Stimulated activated naive CD8-positive, alpha-beta T cell treated with anti-CD3 and anti-CD28 coated beads, Interleukin-15, Interleukin-2, amounts not matched to agents 100 ng/mL and 50 ng/mL, for 24 hours (primary cell): ENCODE data around the gene MAN2A1.
A peak's percentile ranks its signal among the peaks of the same experiment; 100 is the strongest.
"Not testable (repeated sequence)": the region's sequence is repeated elsewhere in the genome, so short reads cannot be mapped to it uniquely, and the experiment has no call there.

Source experiments
- H3K27ac Mint-ChIP-seq: one replicate; pipeline ENCODE4 v1.8.0; 2021; ENCODE audit warnings: mild to moderate bottlenecking, mixed read lengths
- H3K27me3 Mint-ChIP-seq: one replicate; pipeline ENCODE4 v1.8.0; 2021; ENCODE audit warnings: mixed read lengths
- H3K36me3 Mint-ChIP-seq: one replicate; pipeline ENCODE4 v1.8.0; 2021; ENCODE audit warnings: low read depth, mixed read lengths
- H3K4me1 Mint-ChIP-seq: one replicate; pipeline ENCODE4 v1.8.0; 2021; ENCODE audit warnings: low read depth, mixed read lengths
- H3K4me3 Mint-ChIP-seq: one replicate; pipeline ENCODE4 v1.8.0; 2021; ENCODE audit warnings: mild to moderate bottlenecking, mixed read lengths
- H3K9me3 Mint-ChIP-seq: one replicate; pipeline ENCODE4 v1.8.0; 2021; ENCODE audit warnings: mixed read lengths

The MAN2A1 gene

DNA sequence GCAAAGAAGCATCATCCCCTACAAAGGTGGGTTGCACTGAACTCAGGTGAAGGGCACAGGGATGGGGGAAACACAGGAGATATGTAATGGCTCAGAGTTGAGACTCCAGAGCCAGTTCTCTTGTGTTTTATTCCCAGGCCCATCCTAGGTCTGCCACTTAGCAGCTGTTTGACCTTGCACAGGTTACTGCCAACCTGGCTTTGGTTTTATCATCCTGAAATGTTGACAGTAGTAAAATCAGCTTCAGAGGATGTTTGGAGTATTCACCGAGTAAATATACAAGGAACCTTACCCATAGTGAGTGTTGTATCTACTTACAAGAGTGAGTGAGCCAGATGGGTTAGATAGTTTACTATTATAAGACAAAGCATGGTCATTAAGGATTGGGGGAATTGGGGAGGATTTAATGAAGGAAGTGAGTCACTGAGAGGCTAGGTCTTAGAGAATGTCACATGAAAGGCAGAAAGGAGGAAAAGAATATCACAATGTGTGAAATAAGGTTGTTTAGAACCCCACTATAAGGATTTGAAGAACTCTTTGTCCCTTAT lies 141.3 kb downstream of the MAN2A1 start:
- H3K4me1 Mint-ChIP-seq, result peaks cover 4% of the 10 kb centered on the region
- no peak overlapping the region for H3K4me3 Mint-ChIP-seq
- H3K9me3 Mint-ChIP-seq, result no peaks in the 10 kb centered on the region
- no peaks in the 10 kb centered on the region for H3K27me3 Mint-ChIP-seq
- no peak overlapping the region for H3K27ac Mint-ChIP-seq
- peaks cover 67% of the 10 kb centered on the region for H3K36me3 Mint-ChIP-seq

- H3K27ac Mint-ChIP-seq, H3K4me3 Mint-ChIP-seq, H3K27me3 Mint-ChIP-seq, H3K4me1 Mint-ChIP-seq, H3K9me3 Mint-ChIP-seq: not testable (repeated sequence)
- peaks cover 68% of the 10 kb centered on the region for H3K36me3 Mint-ChIP-seq
Observed at GRCh38 chr5:109832207-109833188, 142.8 kb downstream of the MAN2A1 start.

DNA sequence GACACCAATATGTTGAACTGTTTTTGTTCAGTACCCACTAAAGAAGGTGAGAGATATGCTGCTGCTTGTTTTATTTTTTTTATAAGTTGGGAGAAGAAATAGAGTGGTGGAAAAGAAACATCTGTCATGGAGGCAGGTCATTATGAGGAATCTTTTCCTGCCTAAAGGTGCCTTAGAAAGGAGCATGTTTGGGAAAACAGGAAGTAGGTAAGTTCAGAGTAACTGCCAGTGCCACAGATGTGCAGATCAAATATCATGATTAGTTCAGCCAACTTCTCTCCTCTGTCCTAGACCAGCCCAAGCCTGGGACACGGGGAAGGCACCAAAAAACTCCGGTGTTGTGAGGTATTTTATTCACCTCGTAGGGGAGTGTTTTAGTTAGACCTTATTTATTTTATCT lies 144.2 kb downstream of the MAN2A1 start:
- Mint-ChIP-seq H3K27me3 (no peaks in the 10 kb centered on the region), H3K36me3 (peaks cover 69% of the 10 kb centered on the region), H3K27ac (no peak overlapping the region), H3K4me1 (peaks cover 4% of the 10 kb centered on the region), H3K9me3 (no peaks in the 10 kb centered on the region), H3K4me3 (no peak overlapping the region)

GRCh38 chr5:109836280-109836679 lies 146.6 kb downstream of the MAN2A1 start:
- H3K36me3 Mint-ChIP-seq, result peaks cover 70% of the 10 kb centered on the region

DNA sequence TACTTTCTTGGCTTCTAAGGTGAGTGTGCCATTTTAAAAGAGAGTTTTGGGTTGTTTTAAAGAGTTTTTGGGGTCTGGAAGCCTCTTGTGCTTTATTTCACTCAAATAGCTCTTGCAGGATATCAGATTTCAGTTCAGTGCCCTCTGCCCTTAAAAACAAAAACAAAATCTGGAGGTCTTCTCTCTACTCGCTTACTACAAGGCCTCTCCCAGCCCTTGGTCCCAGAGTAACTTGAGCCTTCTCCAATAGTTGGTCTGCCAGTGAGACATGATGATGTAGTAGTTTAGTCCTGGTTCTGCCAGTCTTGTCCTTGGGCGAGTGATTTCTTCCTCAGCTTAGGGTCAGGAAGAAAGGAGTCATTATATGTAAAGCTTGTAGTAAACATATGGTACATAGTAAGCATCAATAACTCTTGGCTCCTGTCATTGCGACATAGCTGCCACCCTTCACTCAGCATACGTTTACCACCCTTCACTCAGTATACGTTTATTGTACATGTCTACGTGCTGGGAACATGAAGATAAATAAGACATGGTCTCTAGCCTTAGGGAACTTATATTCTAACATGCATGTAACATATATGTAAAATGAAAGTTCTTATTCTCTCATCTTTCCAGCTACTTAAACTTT lies 147.6 kb downstream of the MAN2A1 start:
- H3K9me3 Mint-ChIP-seq, result no peaks in the 10 kb centered on the region
- H3K4me1 Mint-ChIP-seq, result no peaks in the 10 kb centered on the region
- no peak overlapping the region for H3K27ac Mint-ChIP-seq
- no peaks in the 10 kb centered on the region for H3K27me3 Mint-ChIP-seq
- peaks cover 76% of the 10 kb centered on the region for H3K36me3 Mint-ChIP-seq
- no peak overlapping the region for H3K4me3 Mint-ChIP-seq

More at GRCh38 chr5:109836280-109836679, 146.6 kb downstream of the MAN2A1 start:
- no peak overlapping the region for H3K4me3 Mint-ChIP-seq
- H3K4me1 Mint-ChIP-seq, result peaks cover under 1% of the 10 kb centered on the region
- H3K27me3 Mint-ChIP-seq, result no peaks in the 10 kb centered on the region
- no peak overlapping the region for H3K27ac Mint-ChIP-seq
- no peaks in the 10 kb centered on the region for H3K9me3 Mint-ChIP-seq

DNA sequence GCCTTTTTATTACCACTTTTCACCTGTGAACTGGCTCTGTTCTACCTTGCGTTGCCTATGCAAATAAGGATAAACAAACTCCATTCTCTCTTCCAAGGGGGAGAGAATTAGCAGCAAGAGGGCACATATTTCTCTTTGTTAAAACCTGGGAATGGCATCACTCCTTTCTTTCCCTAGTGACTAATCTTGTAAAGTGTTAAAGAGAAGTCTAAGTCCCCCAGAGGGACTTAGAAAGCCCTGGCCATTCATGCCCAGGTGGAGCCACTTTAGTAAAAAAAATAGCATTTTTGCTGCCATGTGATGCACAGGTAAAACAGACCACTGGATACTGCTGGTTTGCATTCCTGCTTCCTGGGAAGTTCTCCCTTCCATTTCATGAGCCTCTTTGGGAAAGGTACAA lies 148.4 kb downstream of the MAN2A1 start:
- Mint-ChIP-seq H3K9me3 (no peaks in the 10 kb centered on the region), H3K27ac (no peak overlapping the region), H3K4me3 (no peak overlapping the region), H3K36me3 (peaks cover 82% of the 10 kb centered on the region), H3K4me1 (no peaks in the 10 kb centered on the region), H3K27me3 (no peaks in the 10 kb centered on the region)

- Mint-ChIP-seq H3K4me3 (no peak overlapping the region), H3K27ac (no peak overlapping the region), H3K9me3 (peaks cover 9% of the 10 kb centered on the region), H3K27me3 (no peaks in the 10 kb centered on the region), H3K4me1 (peaks cover 29% of the 10 kb centered on the region), H3K36me3 (peaks cover 86% of the 10 kb centered on the region)
Observed at GRCh38 chr5:109844148-109844547, 154.4 kb downstream of the MAN2A1 start.

GRCh38 chr5:109844695-109845094 lies 155.0 kb downstream of the MAN2A1 start:
- Mint-ChIP-seq H3K4me3 (no peak overlapping the region), H3K27ac (no peak overlapping the region), H3K27me3 (no peaks in the 10 kb centered on the region), H3K9me3 (peaks cover 15% of the 10 kb centered on the region), H3K36me3 (peaks cover 86% of the 10 kb centered on the region), H3K4me1 (peaks cover 34% of the 10 kb centered on the region)

GRCh38 chr5:109848130-109848529 lies 158.4 kb downstream of the MAN2A1 start:
- peaks cover 18% of the 10 kb centered on the region for H3K9me3 Mint-ChIP-seq
- no peaks in the 10 kb centered on the region for H3K27me3 Mint-ChIP-seq
- no peak overlapping the region for H3K4me3 Mint-ChIP-seq
- peak overlapping the region; percentile 43 for H3K27ac Mint-ChIP-seq
- peaks cover 63% of the 10 kb centered on the region for H3K4me1 Mint-ChIP-seq
- peaks cover 86% of the 10 kb centered on the region for H3K36me3 Mint-ChIP-seq

DNA sequence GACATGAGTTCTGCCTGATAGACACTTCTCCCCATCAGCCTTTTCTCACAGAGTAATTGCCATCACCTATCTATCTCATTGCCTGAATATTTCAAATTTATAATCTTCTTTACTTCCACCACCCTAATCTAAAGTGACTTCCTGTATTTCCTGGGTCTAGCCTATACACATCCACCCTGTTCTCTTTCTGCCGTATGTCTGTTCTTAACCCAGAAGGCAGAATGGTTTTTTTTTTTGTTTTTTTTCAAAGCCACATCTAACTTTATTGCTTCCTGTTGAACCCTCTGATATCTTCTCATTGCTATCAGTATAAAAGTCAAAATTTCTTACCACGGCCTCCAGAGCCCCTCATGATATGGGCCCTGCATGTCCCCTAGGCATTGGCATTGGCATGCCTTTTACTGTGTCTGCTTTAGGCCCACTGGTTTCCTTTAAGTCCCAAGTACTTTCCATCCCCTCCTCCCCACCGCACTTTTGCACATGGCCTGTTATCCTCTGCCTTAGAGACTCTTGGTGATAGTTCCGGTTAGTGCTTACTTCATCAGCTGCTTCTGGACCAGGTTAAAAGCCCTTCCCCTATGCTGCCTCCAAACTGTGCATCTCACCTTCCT lies 159.9 kb downstream of the MAN2A1 start:
- peaks cover 18% of the 10 kb centered on the region for H3K9me3 Mint-ChIP-seq
- peak overlapping the region; percentile 68 for H3K27ac Mint-ChIP-seq
- no peaks in the 10 kb centered on the region for H3K27me3 Mint-ChIP-seq
- no peak overlapping the region for H3K4me3 Mint-ChIP-seq
- H3K4me1 Mint-ChIP-seq, result peaks cover 73% of the 10 kb centered on the region
- peaks cover 87% of the 10 kb centered on the region for H3K36me3 Mint-ChIP-seq

GRCh38 chr5:109852371-109853155 lies 162.8 kb downstream of the MAN2A1 start:
- Mint-ChIP-seq H3K9me3 (peaks cover 18% of the 10 kb centered on the region), H3K4me1 (peaks cover 87% of the 10 kb centered on the region), H3K4me3 (peak overlapping the region; percentile 12), H3K27me3 (no peaks in the 10 kb centered on the region), H3K27ac (peak overlapping the region; percentile 90), H3K36me3 (peaks cover 89% of the 10 kb centered on the region)

- Mint-ChIP-seq H3K36me3 (peaks cover 88% of the 10 kb centered on the region), H3K27ac (peak overlapping the region; percentile 90), H3K9me3 (peaks cover 17% of the 10 kb centered on the region), H3K4me3 (no peak overlapping the region), H3K4me1 (peaks cover 89% of the 10 kb centered on the region), H3K27me3 (no peaks in the 10 kb centered on the region)
Observed at GRCh38 chr5:109853377-109853776, 163.7 kb downstream of the MAN2A1 start.

- peaks cover 83% of the 10 kb centered on the region for H3K36me3 Mint-ChIP-seq
Observed at GRCh38 chr5:109855056-109855455, 165.3 kb downstream of the MAN2A1 start.

DNA sequence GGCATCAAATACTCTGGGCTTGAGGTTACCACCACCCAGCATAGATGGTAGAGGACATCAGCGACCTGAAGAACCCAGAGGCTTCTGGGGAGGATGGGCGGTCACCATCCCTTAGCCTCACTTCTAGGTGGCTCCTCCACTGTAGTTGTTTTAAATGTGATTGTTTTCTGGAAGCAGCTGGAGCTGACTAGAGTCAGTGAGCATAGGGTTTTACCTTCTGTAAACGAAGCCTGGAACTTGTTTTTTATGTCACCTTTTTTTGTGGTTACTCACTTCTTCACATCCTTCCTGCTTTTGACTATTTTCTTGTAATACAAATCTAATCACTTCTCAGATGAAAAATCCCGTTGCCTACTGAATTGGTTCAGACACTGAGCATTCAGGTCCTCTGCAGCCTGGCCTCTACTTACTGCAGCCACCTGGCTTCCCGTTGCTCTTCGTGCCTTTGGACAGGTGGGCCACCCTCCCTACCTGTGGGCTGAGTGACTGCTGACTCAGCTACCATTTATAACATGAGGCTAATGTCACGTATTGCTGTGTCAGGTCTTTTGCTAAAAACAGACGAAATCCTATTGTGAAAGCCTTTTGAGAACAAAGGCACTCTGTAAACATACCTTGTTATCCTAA lies 167.8 kb downstream of the MAN2A1 start:
- no peaks in the 10 kb centered on the region for H3K9me3 Mint-ChIP-seq
- peaks cover 64% of the 10 kb centered on the region for H3K4me1 Mint-ChIP-seq
- H3K27me3 Mint-ChIP-seq, result no peaks in the 10 kb centered on the region
- H3K36me3 Mint-ChIP-seq, result peaks cover 83% of the 10 kb centered on the region
- H3K27ac Mint-ChIP-seq, result peak overlapping the region; percentile 53
- H3K4me3 Mint-ChIP-seq, result no peak overlapping the region

More at GRCh38 chr5:109855056-109855455, 165.3 kb downstream of the MAN2A1 start:
- H3K4me3 Mint-ChIP-seq, result no peak overlapping the region
- H3K9me3 Mint-ChIP-seq, result no peaks in the 10 kb centered on the region
- no peaks in the 10 kb centered on the region for H3K27me3 Mint-ChIP-seq
- peaks cover 80% of the 10 kb centered on the region for H3K4me1 Mint-ChIP-seq
- no peak overlapping the region for H3K27ac Mint-ChIP-seq
